Suppressor macrophage treated with lipopolysaccharide for 1 hour (primary cell): ENCODE results near the gene TUBA3E.
"Not testable (repeated sequence)": the region's sequence is repeated elsewhere in the genome, so short reads cannot be mapped to it uniquely, and the experiment has no call there.

Experiments
- DNase-seq, 3 donors: peaks; one replicate each; pipeline ENCODE4 v3.0.0-alpha.2; 2020 to 2022

Gene TUBA3E

GRCh38 chr2:130142396-130143265 lies 55.6 kb downstream of the TUBA3E start:
- DNase-seq, result not testable (repeated sequence)
